NCI-H748 (cell line): ENCODE measurements around the gene SCRG1.

Source experiments
- DNase-seq: peaks from one replicate; lab custom pipeline; 2025; ENCODE audit not compliant: unreplicated experiment; lab: John Stamatoyannopoulos, UW

The SCRG1 gene

GRCh38 chr4:173398779-173399415 is at the start of gene SCRG1:
Gene SCRG1, minus strand, starts transcription at chr4:173399116. Its CDS starts 7,702 bp downstream, at chr4:173391414.
- no peak for DNase-seq

GRCh38 chr4:173448103-173448502 is 49.2 kb upstream of the SCRG1 start:
- peak; percentile 86 for DNase-seq

- DNase-seq, result no peak
Measured at GRCh38 chr4:173446416-173446815, 47.5 kb upstream of the SCRG1 start.

- DNase-seq, result no peak
Measured at GRCh38 chr4:173443121-173443520, 44.2 kb upstream of the SCRG1 start.

GRCh38 chr4:173442223-173442932 is 43.5 kb upstream of the SCRG1 start:
- DNase-seq, result no peak

GRCh38 chr4:173440888-173441287 is 42.0 kb upstream of the SCRG1 start:
- no peak for DNase-seq

- peak; percentile 78 for DNase-seq
Measured at GRCh38 chr4:173436771-173437265, 37.9 kb upstream of the SCRG1 start.

- DNase-seq, result peak; percentile 58
Measured at GRCh38 chr4:173436149-173436579, 37.2 kb upstream of the SCRG1 start.

GRCh38 chr4:173434231-173434630 is 35.3 kb upstream of the SCRG1 start:
- no peak for DNase-seq

- DNase-seq, result no peak
Measured at GRCh38 chr4:173433447-173433846, 34.5 kb upstream of the SCRG1 start.

- DNase-seq, result no peak
Measured at GRCh38 chr4:173432430-173432829, 33.5 kb upstream of the SCRG1 start.

GRCh38 chr4:173426064-173426463 is 27.1 kb upstream of the SCRG1 start:
- DNase-seq, result no peak

GRCh38 chr4:173424899-173425805 is 26.2 kb upstream of the SCRG1 start:
- no peak for DNase-seq

- no peak for DNase-seq
Measured at GRCh38 chr4:173420801-173421200, 21.9 kb upstream of the SCRG1 start.

- peak; percentile 83 for DNase-seq
Measured at GRCh38 chr4:173420324-173420752, 21.4 kb upstream of the SCRG1 start.

- no peak for DNase-seq
Measured at GRCh38 chr4:173418639-173419038, 19.7 kb upstream of the SCRG1 start.

GRCh38 chr4:173417833-173418232 is 18.9 kb upstream of the SCRG1 start:
- DNase-seq, result peak; percentile 3

GRCh38 chr4:173415885-173416653 is 17.2 kb upstream of the SCRG1 start:
- no peak for DNase-seq

- DNase-seq, result no peak
Measured at GRCh38 chr4:173415092-173415491, 16.2 kb upstream of the SCRG1 start.

- no peak for DNase-seq
Measured at GRCh38 chr4:173414456-173414855, 15.5 kb upstream of the SCRG1 start.

GRCh38 chr4:173413036-173413435 is 14.1 kb upstream of the SCRG1 start:
- DNase-seq, result no peak
